NT2/D1 (cell line): ENCODE results near the gene THAP2.
"Not testable (repeated sequence)": the region's sequence is repeated elsewhere in the genome, so short reads cannot be mapped to it uniquely, and the experiment has no call there.

Source experiments
- SUZ12 ChIP-seq: IDR thresholded peaks from 2 replicates; pipeline ENCODE4 v1.6.1; 2011; ENCODE audit not compliant: insufficient read length, insufficient read depth; ENCODE audit errors: extremely low read depth
- YY1 ChIP-seq: IDR thresholded peaks from 2 replicates; pipeline ENCODE4 v1.6.1; 2011; ENCODE audit not compliant: insufficient read length, insufficient read depth

DNA sequence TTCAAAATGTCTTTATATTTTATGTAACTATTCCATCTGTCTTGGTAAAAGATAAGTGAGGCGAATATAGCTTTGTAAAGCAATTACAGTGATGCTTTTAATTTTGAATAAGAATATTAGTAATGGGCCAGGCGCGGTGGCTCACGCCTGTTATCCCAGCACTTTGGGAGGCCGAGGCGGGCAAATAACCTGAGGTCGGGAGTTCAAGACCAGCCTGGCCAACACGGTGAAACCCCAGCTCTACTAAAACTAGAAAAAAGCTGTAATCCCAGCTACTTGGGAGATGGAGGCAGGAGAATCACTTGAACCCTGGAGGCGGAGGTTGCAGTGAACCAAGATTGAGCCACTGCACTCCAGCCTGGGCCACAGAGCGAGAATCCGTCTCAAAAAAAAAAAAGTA lies 23.1 kb downstream of the THAP2 start:
- not testable (repeated sequence) for TF ChIP-seq YY1, SUZ12
